Measurements from ENCODE around the gene RAB11FIP4. TPM values are rescaled to one million over a fixed set of nuclear protein-coding genes. Genes with fewer than 3 reads are reported as not detected.

RAB11FIP4 gene
- total and polyA plus RNA-seq, 2 of the 8 experiments (the other 6 are each of a cell fraction or from before 2014, with no cell fraction given): 21.7 to 53.2 TPM

DNA sequence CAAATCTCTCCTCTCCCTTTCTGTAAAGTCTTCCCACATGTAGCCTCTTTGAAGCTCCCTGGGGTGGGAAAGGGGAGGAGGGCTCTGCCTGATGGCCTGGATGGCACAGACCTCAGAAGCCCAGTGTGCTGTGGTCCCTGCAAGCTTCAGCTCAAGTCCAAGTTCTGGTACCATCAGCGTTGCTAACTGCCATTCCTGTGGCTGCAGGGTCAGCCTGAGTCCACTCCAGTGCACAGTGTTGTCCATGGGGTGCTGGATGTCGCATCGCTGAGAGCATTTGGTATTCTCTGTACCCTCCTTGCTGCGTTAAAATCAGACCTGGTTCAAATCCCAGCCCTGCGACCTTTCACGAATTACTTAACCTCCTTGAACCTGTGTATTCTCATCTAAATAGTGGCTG, 105.1 kb downstream of the RAB11FIP4 start (continued):
- TF ChIP-seq HDAC2 (IDR thresholded peaks at IDR 0.05; ENCODE audit: borderline replicate concordance in 1 of 2, low read depth in 2 of 2, low read length in 2 of 2) (no peak), KDM1A (IDR thresholded peaks at IDR 0.05; ENCODE audit: borderline replicate concordance, low read length) (no peak), SP2 (IDR thresholded peaks at IDR 0.05; ENCODE audit: low read length) (no peak), POLR2A (IDR thresholded peaks at IDR 0.05; ENCODE audit: control extremely low read depth in 1 of 2, low read depth in 2 of 2, low read length in 2 of 2) (no peak), SAP30 (IDR thresholded peaks at IDR 0.05; ENCODE audit: insufficient read depth, insufficient replicate concordance, low read length) (no peak)
